RWPE1 (cell line): ENCODE measurements around the gene PIK3C3.

Experiments used
- CTCF ChIA-PET: fragments of 350-600 bp; sonication (Branson Sonifier 250); formaldehyde crosslinking; extraction: SDS; loops from one replicate; lab custom pipeline; 2021; lab: Yijun Ruan, JAX
- POLR2A ChIA-PET: fragments of 400-600 bp; formaldehyde crosslinking; extraction: SDS; loops from one replicate; lab custom pipeline; 2020; ENCODE audit warnings: antibody characterized with exemption; ENCODE audit not compliant: low non-redundant PET; lab: Yijun Ruan, JAX
- DNase-seq: peaks from one replicate; pipeline ENCODE4 v3.0.0; 2012; ENCODE audit warnings: low spot score
- H3K27ac ChIP-seq: fragments of 450-650 bp; 2 replicates; pipeline ENCODE4 v1.5.1; 2017
- TF ChIP-seq, protein P1 (sequence below): fragments of 450-650 bp; conservative IDR thresholded peaks from 2 replicates; pipeline ENCODE4 v1.5.1; 2017; ENCODE audit warnings: low read depth, mild to moderate bottlenecking

The PIK3C3 gene

DNA sequence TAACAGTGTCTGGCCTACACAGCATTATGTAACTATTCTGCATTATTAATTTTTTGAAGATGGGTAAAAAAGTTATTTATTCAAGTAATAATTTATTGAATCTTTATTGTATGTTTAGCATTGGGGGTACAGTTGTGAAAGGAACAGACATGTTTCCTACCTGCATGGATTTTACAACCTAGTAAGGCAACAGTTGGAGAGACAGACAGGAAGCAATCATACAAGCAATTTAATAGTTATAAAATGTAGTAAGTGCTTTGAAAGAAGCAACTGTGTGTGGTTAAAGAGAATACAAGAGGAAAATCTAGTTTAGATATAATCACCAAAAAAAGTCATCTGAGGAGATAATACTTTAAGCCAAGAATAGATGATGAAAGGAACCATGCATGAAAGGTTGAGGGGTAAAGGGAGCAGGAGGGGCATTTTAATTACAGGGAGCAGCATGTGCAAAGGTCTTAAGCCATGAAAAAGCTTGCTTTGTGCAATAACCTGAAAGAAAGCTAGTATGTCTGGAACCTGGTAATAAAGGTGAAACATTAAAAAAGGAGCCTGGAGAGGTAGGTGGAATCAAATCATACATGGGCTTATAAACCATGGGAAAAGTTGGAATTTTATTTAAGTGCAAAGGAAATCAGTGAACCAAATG is 140.8 kb downstream of the PIK3C3 start:
- DNase-seq: no peak
- CTCF ChIA-PET: interaction anchor here (0.7 kb wide), 1 partner anchor 522 kb away, joined by 3 read pairs; no protein-coding TSS in a partner anchor
- H3K27ac ChIP-seq: no peak overlapping the region
- POLR2A ChIA-PET: no interaction called here
- TF ChIP-seq, protein P1, sequence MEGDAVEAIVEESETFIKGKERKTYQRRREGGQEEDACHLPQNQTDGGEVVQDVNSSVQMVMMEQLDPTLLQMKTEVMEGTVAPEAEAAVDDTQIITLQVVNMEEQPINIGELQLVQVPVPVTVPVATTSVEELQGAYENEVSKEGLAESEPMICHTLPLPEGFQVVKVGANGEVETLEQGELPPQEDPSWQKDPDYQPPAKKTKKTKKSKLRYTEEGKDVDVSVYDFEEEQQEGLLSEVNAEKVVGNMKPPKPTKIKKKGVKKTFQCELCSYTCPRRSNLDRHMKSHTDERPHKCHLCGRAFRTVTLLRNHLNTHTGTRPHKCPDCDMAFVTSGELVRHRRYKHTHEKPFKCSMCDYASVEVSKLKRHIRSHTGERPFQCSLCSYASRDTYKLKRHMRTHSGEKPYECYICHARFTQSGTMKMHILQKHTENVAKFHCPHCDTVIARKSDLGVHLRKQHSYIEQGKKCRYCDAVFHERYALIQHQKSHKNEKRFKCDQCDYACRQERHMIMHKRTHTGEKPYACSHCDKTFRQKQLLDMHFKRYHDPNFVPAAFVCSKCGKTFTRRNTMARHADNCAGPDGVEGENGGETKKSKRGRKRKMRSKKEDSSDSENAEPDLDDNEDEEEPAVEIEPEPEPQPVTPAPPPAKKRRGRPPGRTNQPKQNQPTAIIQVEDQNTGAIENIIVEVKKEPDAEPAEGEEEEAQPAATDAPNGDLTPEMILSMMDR: no peak

DNA sequence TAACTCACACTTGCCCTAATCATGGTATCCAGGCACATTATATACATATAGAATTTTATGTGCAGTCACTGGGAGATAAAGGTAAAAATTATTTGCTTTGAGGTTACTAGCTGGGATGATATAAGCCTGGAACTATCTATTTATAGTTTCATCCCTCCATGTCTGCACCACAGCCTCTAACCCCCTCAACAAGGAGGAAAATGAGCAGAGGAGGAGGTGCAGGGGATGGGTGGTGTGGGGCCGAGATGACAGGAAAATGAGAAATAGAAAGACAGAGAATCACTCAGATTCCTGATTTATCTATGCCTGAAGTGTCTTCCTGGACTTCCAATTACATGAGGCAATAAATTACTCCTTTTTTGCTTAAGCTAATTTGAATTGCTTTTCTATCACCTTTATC is 145.2 kb downstream of the PIK3C3 start:
- CTCF ChIA-PET: no interaction called here
- POLR2A ChIA-PET: no interaction called here
- TF ChIP-seq, protein P1: no peak
- H3K27ac ChIP-seq: no peak overlapping the region
- DNase-seq: no peak

DNA sequence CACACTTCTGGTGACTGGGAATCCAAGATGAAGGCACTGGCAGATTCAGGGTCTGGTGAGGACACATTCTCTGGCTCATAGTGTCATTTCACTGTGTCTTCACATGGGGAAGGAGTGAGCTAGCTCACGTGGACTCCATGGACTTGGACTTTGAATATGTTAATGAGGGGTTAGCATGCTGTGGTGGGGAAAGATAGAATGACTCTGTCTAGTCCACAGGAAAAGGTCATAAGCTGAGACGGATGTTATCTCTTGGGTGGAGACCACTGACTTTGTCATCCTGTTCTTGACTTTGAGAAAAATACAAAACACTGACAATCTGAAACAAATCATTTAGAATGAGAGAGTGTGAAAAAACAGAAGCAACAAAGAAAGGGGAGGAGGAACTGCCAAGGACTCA is 145.9 kb downstream of the PIK3C3 start:
- no peak for DNase-seq
- ChIA-PET POLR2A (no interaction called here), CTCF (interaction anchor here (0.6 to 1.1 kb wide), 4 partner anchors 13 to 458 kb away, joined by 3 to 8 read pairs (median 3); no protein-coding TSS in a partner anchor)
- TF ChIP-seq, protein P1: no peak
- no peak overlapping the region for H3K27ac ChIP-seq

DNA sequence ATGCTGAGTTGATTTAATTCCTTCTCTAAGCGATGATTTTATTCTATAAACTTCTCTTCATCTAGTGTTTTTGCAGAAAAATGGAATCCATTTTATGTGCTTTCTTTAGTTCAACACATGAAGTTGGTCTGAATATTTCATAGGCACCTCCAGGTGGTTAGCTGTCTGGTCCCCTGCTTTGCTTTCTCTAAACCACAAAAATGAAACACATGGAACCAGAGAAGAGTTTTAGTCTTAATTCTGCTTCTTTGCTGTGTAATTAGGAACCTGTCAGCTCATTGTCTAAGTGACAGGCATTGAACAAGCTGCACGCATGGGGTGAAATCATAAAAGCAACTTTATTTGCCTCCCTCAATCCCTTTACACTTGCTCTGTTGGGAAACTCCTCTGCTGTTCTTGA is 150.4 kb downstream of the PIK3C3 start:
- H3K27ac ChIP-seq: no peak overlapping the region
- TF ChIP-seq, protein P1: no peak
- DNase-seq: no peak
- CTCF ChIA-PET: no interaction called here
- POLR2A ChIA-PET: no interaction called here

DNA sequence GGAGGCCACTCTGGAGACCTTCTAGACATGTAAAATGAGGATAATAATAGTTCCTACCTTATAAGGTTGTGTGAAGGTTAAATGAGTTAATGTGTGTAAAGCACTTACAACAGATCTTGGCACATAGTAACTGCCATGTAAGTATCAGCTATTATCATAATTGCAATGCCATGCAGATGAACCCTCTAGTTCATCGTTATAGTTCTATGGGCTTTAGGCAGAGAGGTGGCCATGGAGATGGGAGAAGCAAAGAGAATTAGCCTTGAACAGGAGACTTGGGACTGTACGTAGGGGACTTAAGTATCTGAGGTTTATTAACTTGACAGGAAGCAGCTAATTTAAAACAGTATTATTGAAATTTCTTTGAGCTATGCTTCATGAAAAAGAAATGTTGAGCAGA is 151.8 kb downstream of the PIK3C3 start:
- POLR2A ChIA-PET: no interaction called here
- CTCF ChIA-PET: no interaction called here

DNA sequence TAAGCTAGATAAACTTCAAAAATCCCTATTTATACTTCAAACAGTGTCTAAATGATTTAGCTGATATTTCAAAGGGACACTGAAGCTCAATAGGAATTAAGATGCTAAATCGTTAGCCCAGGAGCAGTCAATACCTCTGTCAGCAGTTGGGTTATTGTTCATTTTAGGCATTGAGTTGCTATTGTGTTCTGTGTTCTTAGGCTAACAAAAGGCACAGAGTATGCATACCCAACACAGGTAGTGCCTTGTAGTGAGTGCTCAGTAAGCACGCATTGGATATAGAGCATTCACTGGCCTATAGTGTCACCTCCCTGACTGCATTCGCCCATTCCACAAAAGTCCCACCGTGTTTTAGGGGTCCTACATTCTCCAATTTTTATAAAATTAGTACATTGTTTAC is 152.3 kb downstream of the PIK3C3 start:
- DNase-seq: no peak
- POLR2A ChIA-PET: no interaction called here
- CTCF ChIA-PET: interaction anchor here (0.6 kb wide), 1 partner anchor 54 kb away, joined by 3 read pairs; no protein-coding TSS in a partner anchor
- TF ChIP-seq, protein P1: no peak
- no peak overlapping the region for H3K27ac ChIP-seq

More for the DNA sequence above, 151.8 kb downstream of the PIK3C3 start:
- no peak for DNase-seq
- TF ChIP-seq, protein P1: no peak
- H3K27ac ChIP-seq: no peak overlapping the region
